Activated CD4-positive, CD25-positive, alpha-beta regulatory T cell (primary cell): ENCODE results near the gene AVEN.

Source experiments
- DNase-seq, 4 experiments: peaks; one replicate each; lab custom pipeline; 2025; lab: John Stamatoyannopoulos, UW

AVEN gene

GRCh38 chr15:33913459-33913858 lies 125.5 kb downstream of the AVEN start:
- no peak for DNase-seq

GRCh38 chr15:33912326-33912725 lies 126.7 kb downstream of the AVEN start:
- no peak for DNase-seq

- DNase-seq = no peak
Observed at GRCh38 chr15:33910741-33911140, 128.3 kb downstream of the AVEN start.

- no peak for DNase-seq
Observed at GRCh38 chr15:33908406-33908805, 130.6 kb downstream of the AVEN start.

- DNase-seq = no peak
Observed at GRCh38 chr15:33907326-33907725, 131.7 kb downstream of the AVEN start.

GRCh38 chr15:33903661-33904060 lies 135.3 kb downstream of the AVEN start:
- DNase-seq = no peak

- no peak for DNase-seq
Observed at GRCh38 chr15:33902043-33902442, 137.0 kb downstream of the AVEN start.

GRCh38 chr15:33894193-33894592 lies 144.8 kb downstream of the AVEN start:
- DNase-seq = no peak

GRCh38 chr15:33888176-33888575 lies 150.8 kb downstream of the AVEN start:
- no peak for DNase-seq

- DNase-seq = no peak
Observed at GRCh38 chr15:33882921-33883320, 156.1 kb downstream of the AVEN start.

- DNase-seq = no peak
Observed at GRCh38 chr15:33874156-33874555, 164.8 kb downstream of the AVEN start.

- no peak for DNase-seq
Observed at GRCh38 chr15:33872416-33873106, 166.4 kb downstream of the AVEN start.

GRCh38 chr15:33871980-33872379 lies 167.0 kb downstream of the AVEN start:
- no peak for DNase-seq

- no peak for DNase-seq
Observed at GRCh38 chr15:33866101-33866737, 172.8 kb downstream of the AVEN start.

GRCh38 chr15:33865416-33865815 lies 173.6 kb downstream of the AVEN start:
- DNase-seq = no peak

- DNase-seq = no peak
Observed at GRCh38 chr15:33864360-33865075, 174.5 kb downstream of the AVEN start.

GRCh38 chr15:33860754-33861153 lies 178.2 kb downstream of the AVEN start:
- no peak for DNase-seq

- DNase-seq = no peak
Observed at GRCh38 chr15:33859992-33860545, 178.9 kb downstream of the AVEN start.

GRCh38 chr15:33858836-33859235 lies 180.2 kb downstream of the AVEN start:
- DNase-seq = no peak

- no peak for DNase-seq
Observed at GRCh38 chr15:33857726-33858125, 181.3 kb downstream of the AVEN start.

- no peak for DNase-seq
Observed at GRCh38 chr15:33852570-33852969, 186.4 kb downstream of the AVEN start.

- DNase-seq = no peak
Observed at GRCh38 chr15:33852094-33852493, 186.9 kb downstream of the AVEN start.

- DNase-seq = no peak
Observed at GRCh38 chr15:33851079-33851478, 187.9 kb downstream of the AVEN start.
